ENCODE data around the gene APLP1.
"Not testable (repeated sequence)": the region's sequence is repeated elsewhere in the genome, so short reads cannot be mapped to it uniquely, and the experiment has no call there.

Gene APLP1

GRCh38 chr19:35868172-35868822 lies at the start of gene APLP1:
Gene APLP1 (plus strand): TSS chr19:35868574. CDS start chr19:35868637, 63 bp downstream.
- DNase-seq, result peak in 1 of 2 experiments; percentile 53

- no peak for DNase-seq
Observed at GRCh38 chr19:35822579-35822978, 45.8 kb upstream of the APLP1 start.

DNA sequence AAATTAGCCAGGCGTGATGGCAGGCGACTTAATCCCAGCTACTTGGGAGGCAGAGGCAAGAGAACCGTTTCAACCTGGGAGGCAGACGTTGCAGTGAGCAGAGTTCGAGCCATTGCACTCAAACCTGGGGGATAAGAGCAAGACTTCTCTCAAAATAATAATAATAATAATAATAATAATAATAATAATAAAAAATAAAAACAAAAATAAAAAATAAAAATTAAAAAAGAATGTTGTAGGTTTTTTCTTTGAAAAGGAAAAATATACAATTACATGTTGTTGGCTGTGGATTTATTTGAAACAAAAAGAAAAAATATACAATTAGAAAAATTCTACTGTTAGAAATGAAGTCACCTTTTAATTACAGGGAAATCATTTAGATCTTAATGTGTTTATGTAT lies 44.2 kb upstream of the APLP1 start:
- DNase-seq, result no peak

DNA sequence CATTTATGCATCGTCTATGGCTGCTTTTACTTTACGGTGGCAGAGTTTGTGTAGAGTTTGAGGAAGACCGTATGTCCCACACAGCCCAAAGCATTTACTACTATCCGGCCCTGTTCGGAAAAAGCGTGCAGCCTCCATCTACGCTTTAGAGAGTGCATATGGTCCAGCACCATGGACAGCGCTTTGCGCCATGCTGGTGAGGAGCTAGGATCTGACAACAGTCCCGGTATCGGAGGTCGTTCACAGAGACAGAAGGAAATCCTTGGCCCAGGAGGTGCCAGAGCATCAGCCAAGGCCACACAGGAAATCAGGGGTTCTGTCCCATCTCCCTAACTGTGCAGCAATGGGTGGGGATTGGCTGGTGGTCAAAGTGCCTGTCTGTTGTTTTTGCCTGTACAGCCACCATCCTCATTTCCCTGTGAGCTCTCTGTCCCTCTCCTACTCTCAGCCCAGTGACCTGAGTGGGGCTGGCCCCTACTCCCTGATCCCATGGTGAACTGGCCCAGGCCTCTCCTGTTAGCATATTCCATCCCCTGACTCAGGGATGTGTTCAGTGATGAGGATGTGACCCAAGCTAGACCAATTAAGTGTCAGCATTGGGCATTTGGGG lies 39.6 kb upstream of the APLP1 start:
- no peak for DNase-seq

DNA sequence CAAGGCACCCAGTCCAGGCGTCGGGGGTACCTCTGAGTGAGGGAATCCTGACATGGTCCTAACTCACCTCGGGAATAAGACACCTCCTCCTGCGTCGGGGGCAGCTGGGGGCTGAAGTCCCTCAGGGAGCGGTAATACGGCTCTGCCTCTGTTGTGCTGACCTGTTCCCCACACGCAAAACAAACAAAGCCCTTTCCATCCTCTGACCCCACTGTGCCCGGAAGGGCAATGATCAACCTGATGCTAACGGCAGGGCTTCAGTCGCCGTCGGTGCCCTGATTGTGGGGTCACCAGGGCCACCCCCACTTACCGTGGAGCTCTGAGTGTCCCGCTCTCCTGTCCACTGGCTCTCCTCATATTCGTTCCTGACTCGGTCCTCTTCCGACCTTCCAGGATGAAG lies 37.4 kb upstream of the APLP1 start:
- DNase-seq, result no peak

- no peak for DNase-seq
Observed at GRCh38 chr19:35832054-35832453, 36.3 kb upstream of the APLP1 start.

DNA sequence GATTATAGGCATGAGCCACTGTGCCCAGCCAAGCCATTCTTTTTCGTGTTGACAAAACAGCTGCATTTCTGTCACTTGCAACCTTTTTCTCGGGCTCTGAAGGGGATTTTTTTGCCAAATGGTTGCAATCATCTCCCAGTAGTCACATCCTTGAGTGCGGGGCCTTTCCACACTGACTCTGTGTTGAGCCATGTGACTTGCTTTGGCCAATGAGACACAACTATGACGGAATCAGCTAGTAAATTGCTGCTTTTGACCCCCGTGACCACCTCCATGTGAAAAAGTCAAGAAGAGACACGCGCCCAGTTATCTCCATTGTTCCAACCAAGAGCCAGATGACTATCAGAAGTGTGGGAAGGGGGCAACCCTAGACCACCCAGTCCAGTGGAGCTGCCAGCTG lies 34.4 kb upstream of the APLP1 start:
- DNase-seq, result no peak

DNA sequence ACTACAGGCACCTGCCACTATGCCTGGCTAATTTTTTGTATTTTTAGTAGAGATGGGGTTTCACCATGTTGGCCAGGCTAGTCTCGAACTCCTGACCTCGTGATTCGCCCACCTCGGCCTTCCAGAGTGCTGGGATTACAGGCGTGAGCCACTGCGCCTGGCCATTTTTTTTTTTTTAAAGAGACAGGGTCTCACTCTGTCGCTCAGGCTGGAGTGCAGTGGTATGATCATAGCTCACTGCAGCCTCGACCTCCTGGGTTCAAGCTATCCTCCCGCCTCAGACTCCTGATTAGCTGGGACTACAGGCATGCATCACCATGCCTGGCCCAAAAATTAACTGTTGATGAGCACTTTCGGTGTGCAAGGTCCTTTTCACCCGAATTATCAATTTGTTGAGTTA lies 32.3 kb upstream of the APLP1 start:
- not testable (repeated sequence) for DNase-seq

- DNase-seq, result no peak
Observed at GRCh38 chr19:35841961-35842595, 26.3 kb upstream of the APLP1 start.

DNA sequence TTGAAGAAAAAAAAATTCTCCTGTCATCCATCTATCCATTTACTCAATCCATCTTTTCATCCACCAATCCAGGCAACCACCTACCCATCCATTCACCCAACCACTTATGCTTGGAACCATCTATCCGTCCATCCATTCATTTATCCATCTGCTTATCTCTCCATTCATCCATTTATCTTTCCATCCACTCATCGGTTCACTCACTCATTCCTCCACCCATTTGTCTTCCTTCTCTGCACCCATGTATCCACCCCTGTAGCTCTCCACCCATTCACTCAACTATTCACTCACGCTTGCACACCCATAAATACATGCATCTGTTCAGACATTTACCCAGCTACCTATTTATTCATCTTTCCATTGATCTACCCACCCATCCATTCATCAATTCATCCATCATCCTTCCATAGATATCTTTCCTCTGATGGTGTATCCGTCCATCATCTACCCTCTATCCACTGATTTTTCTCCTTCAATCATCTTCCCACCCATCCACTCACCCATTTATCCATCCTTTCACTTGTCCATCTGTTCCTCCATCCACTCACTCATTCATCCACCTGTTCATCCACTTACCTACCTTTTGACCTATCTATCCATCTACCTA lies 25.6 kb upstream of the APLP1 start:
- no peak for DNase-seq

DNA sequence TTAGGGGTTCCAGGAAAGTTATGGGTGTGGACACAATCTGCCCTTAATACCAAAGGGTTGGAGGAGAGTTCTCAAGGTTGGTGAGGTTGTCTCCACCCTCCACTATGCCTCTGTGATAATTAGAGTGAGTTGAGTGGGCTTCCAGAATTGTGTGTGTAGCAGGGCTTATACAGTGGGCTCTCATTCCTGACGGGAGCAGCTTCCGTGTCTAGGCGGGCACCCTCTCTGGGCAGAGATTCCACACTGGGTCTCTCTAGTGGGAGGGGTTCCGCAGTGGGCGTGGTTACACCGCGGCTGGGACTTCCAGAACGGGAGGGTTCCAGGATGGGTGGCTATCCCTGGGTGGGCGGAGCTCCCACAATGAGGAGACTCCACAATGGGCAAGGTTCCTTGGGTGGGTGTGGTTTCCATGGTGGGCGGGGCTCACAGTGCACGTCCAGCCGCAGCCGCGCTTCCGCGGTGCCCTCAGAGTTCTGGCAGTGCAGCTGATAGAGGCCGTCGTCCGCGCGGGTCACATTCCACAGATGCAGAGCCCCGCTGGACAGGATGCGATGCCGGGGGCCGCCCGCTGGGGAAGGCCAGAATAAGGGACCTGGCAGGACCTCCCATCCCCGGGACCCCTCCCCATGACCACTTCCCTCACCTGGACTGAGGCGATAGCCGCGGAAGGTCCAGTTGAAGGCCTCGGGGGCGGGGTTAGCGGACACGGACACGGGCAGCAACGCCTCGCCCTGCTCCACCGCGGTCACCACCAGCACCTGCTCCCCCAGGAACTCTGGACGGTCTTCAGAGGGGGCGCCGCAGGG lies 24.5 kb upstream of the APLP1 start:
- no peak for DNase-seq

- no peak for DNase-seq
Observed at GRCh38 chr19:35844482-35845214, 23.7 kb upstream of the APLP1 start.

DNA sequence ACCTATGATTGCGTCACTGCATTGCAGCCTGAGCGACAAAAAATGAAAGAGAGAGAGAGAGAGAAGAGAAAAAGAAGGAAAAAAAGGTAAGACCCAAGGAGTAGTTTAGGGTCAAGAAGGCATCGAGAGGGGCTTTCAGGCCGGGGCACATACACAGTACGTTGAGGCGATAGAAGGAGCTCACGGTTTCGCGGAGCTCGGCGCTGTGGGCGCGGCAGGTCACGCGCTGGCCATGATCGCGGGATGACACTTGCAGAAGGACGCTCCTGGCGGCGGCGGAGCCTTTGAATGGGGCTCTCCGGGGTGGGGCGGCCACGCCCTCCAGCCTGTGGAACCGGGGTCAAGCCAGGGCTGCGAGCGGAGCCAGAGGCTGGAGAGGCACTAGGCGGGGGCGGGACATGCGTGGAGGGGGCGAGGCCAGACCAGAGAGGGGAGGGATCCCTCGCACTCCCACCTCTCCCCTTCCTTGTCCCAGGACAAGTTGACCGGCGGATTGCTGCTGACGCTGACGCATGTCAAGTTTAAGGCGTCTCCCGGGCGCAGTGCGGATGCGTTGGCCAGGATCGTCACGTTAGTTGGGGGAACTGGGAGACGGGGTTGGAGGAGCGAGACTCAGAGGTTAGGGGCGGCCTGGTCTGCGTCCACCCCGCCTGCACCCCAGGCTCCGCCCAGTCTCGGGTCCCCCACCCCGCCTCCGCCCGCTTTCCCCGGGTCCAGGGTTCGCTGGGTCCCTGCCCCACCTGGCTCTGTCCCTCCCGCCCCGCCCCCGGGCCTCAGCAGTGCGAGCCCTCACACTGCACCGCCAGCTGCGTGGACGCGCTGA lies 22.9 kb upstream of the APLP1 start:
- no peak for DNase-seq

- no peak for DNase-seq
Observed at GRCh38 chr19:35846038-35846668, 22.2 kb upstream of the APLP1 start.

GRCh38 chr19:35847911-35848310 lies 20.5 kb upstream of the APLP1 start:
- DNase-seq, result no peak

- DNase-seq, result no peak
Observed at GRCh38 chr19:35848486-35848885, 19.9 kb upstream of the APLP1 start.

GRCh38 chr19:35848919-35849505 lies 19.4 kb upstream of the APLP1 start:
- no peak for DNase-seq

DNA sequence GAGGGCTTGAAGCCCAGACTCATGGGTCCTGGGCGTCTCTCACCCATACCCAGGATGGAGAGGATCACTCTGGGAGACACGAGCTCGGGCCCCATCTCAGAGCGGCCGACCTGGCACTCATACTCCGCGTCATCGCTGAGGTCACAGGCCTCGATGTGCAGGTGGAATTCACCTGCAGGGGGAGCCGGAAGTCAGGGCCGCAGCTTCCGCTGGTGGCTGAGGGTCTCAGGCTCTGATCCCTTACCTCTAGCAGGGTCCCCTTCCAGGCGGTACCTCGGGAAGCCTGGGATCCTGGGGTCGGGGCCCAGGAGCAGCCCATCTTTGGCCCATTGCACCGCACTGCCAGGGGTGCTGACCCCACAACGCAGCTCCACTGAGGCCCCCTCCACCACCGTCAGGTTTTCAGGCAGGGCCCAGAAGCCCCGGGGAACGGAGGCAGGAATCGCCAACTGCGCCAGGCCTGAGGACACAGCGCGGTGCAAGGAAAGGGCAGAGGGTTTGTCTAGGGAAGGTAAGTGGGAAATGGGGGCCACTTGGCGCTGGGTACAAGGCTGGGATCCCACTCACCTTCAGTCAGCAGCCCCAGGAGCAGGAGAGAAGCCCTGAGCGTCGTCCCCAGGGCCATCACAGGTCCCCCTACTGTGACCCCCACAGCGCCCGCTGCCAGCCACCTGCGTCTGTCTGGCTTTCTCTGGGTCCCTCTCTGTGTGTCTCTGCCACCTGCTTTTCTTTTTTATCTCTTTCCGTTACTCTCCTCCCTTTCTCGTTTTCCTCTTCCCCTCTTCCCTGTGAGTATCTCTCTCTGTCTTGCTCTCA lies 17.0 kb upstream of the APLP1 start:
- no peak for DNase-seq

DNA sequence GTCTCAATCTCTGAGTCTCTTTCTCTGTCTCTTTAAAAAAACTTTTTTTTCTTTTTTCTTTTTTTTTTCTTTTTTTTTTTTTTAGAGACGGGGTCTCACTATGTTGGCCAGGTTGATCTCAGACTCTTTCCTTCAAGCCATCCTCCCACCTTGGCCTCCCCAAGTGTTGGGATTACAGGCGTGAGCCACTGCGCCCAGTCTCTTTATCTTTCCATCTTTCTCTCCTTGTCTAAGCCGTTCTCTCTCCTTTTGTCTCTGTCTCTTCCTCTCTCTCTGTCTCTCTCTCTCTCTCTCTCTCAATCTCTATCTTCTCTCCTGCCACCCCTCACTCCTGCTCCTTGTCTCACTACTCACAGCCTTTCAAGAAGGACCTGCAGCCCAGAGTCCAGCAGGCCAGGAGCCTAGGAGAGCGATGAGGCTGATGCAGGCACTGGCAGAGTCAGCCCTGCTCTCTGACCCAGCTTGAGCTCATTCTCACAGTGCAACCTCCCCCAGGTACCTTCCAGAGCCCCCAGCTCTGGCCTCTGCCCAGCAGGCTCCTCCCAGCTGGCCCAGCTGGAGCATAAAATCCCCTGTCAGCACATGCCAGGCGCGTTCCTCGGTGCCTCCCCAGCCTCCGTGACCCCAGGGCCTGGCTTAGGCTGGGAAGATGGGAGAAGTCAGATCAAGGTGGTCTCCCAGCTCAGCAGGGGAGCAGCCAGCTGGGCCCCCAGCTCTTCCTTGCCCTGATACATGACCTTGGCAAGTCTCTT lies 16.2 kb upstream of the APLP1 start, which contains the start of gene NPHS1:
NPHS1 (minus strand) TSS at position 476 of the 752 bp plus-strand sequence. CDS start 667 bp downstream, outside the sequence.
- DNase-seq, result no peak

All from SW 1271 (cell line).